Nephron progenitor cell (in vitro differentiated cells): Measurements from ENCODE around the gene CDK14.
A peak's percentile ranks its signal among the peaks of the same experiment; 100 is the strongest.

Experiments
- DNase-seq: peaks from one replicate; pipeline ENCODE4 v3.0.0; 2021
- H3K27ac Mint-ChIP-seq: 2 replicates; pipeline ENCODE4 v1.8.0; 2021; ENCODE audit warnings: mild to moderate bottlenecking, moderate library complexity, mixed read lengths
- H3K27me3 Mint-ChIP-seq: 2 replicates; pipeline ENCODE4 v1.8.0; 2021; ENCODE audit warnings: mild to moderate bottlenecking, low read depth, mixed read lengths; ENCODE audit not compliant: poor library complexity
- H3K36me3 Mint-ChIP-seq: 2 replicates; pipeline ENCODE4 v1.8.0; 2021; ENCODE audit warnings: low read depth, mixed read lengths
- H3K4me1 Mint-ChIP-seq: 2 replicates; pipeline ENCODE4 v1.8.0; 2021; ENCODE audit warnings: mixed read lengths
- H3K4me3 Mint-ChIP-seq: 2 replicates; pipeline ENCODE4 v1.8.0; 2021; ENCODE audit warnings: mild to moderate bottlenecking, moderate library complexity, mixed read lengths
- H3K9me3 Mint-ChIP-seq: 2 replicates; pipeline ENCODE4 v1.8.0; 2021; ENCODE audit warnings: mild to moderate bottlenecking, moderate library complexity, mixed read lengths
- TF ChIP-seq, protein P1 (sequence below): fragments of 200-600 bp; sonication (generic); IDR thresholded peaks from 2 replicates; pipeline ENCODE4 v1.5.0; 2021; ENCODE audit warnings: antibody characterized with exemption

CDK14 gene

GRCh38 chr7:90671571-90671970, 75.5 kb downstream of the CDK14 start:
- Mint-ChIP-seq H3K27me3 (no peaks in the 10 kb centered on the region), H3K36me3 (peaks cover 10% of the 10 kb centered on the region), H3K9me3 (no peaks in the 10 kb centered on the region), H3K27ac (no peak overlapping the region), H3K4me1 (peaks cover 11% of the 10 kb centered on the region), H3K4me3 (no peak overlapping the region)
- TF ChIP-seq, protein P1, sequence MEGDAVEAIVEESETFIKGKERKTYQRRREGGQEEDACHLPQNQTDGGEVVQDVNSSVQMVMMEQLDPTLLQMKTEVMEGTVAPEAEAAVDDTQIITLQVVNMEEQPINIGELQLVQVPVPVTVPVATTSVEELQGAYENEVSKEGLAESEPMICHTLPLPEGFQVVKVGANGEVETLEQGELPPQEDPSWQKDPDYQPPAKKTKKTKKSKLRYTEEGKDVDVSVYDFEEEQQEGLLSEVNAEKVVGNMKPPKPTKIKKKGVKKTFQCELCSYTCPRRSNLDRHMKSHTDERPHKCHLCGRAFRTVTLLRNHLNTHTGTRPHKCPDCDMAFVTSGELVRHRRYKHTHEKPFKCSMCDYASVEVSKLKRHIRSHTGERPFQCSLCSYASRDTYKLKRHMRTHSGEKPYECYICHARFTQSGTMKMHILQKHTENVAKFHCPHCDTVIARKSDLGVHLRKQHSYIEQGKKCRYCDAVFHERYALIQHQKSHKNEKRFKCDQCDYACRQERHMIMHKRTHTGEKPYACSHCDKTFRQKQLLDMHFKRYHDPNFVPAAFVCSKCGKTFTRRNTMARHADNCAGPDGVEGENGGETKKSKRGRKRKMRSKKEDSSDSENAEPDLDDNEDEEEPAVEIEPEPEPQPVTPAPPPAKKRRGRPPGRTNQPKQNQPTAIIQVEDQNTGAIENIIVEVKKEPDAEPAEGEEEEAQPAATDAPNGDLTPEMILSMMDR = no peak
- DNase-seq = no peak

DNA sequence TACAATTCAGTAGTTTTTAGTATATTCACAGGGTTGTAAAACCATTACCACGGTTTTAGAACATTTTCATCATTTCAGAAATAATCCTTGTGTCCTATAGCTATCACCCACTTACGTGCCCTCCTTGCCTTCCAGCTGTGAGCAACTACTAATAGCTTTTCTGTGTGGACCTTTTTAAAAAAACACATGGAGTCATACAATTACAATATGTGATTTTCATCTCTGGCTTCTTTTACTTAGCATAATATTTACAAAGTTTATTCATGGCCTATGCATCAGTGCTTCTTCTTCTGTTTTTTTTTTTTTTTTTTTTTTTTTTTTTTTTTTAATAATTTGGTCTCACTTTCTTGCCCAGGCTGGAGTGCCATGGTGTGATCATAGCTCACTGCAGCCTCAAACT, 76.1 kb downstream of the CDK14 start:
- H3K36me3 Mint-ChIP-seq = peaks cover 10% of the 10 kb centered on the region
- H3K27ac Mint-ChIP-seq = no peak overlapping the region
- no peaks in the 10 kb centered on the region for H3K9me3 Mint-ChIP-seq
- TF ChIP-seq, protein P1 = no peak
- H3K4me3 Mint-ChIP-seq = no peak overlapping the region
- no peak for DNase-seq
- peaks cover 13% of the 10 kb centered on the region for H3K4me1 Mint-ChIP-seq
- no peaks in the 10 kb centered on the region for H3K27me3 Mint-ChIP-seq

DNA sequence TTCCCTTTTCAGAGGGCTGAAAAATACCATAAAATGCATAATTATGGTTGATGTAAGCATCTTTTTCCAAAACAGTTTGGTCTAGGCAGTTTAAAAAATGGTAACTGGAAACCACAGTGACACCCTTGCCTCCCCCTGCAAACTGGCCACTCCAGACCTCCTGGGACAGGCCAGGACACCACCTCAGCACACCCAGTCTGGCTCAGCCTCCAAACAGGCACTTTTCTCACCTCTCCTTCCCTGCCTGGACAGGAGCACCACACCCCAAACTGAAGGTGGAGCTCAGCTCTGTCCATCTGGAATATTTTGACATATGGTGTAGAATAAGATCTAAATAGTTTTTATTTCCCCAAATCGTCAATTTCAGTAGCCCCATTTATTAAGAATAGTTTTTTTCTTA, 78.5 kb downstream of the CDK14 start:
- no peak overlapping the region for H3K27ac Mint-ChIP-seq
- no peak overlapping the region for H3K4me3 Mint-ChIP-seq
- no peaks in the 10 kb centered on the region for H3K27me3 Mint-ChIP-seq
- TF ChIP-seq, protein P1 = no peak
- H3K36me3 Mint-ChIP-seq = peaks cover 8% of the 10 kb centered on the region
- no peaks in the 10 kb centered on the region for H3K9me3 Mint-ChIP-seq
- peaks cover 24% of the 10 kb centered on the region for H3K4me1 Mint-ChIP-seq
- no peak for DNase-seq

- H3K4me1 Mint-ChIP-seq = peaks cover 24% of the 10 kb centered on the region
- no peak overlapping the region for H3K4me3 Mint-ChIP-seq
- no peaks in the 10 kb centered on the region for H3K9me3 Mint-ChIP-seq
- H3K27me3 Mint-ChIP-seq = no peaks in the 10 kb centered on the region
- no peak overlapping the region for H3K27ac Mint-ChIP-seq
- DNase-seq = no peak
- TF ChIP-seq, protein P1 = no peak
- no peaks in the 10 kb centered on the region for H3K36me3 Mint-ChIP-seq
Observed at GRCh38 chr7:90675982-90676381, 79.9 kb downstream of the CDK14 start.

- Mint-ChIP-seq H3K4me3 (no peak overlapping the region), H3K4me1 (peaks cover 24% of the 10 kb centered on the region), H3K27me3 (no peaks in the 10 kb centered on the region), H3K27ac (peak overlapping the region; percentile 49), H3K36me3 (no peaks in the 10 kb centered on the region), H3K9me3 (no peaks in the 10 kb centered on the region)
- DNase-seq = no peak
- TF ChIP-seq, protein P1 = no peak
Observed at GRCh38 chr7:90677486-90678404, 81.6 kb downstream of the CDK14 start.

GRCh38 chr7:90678986-90679385, 82.9 kb downstream of the CDK14 start:
- H3K36me3 Mint-ChIP-seq = no peaks in the 10 kb centered on the region
- H3K27me3 Mint-ChIP-seq = no peaks in the 10 kb centered on the region
- H3K27ac Mint-ChIP-seq = no peak overlapping the region
- no peak for DNase-seq
- TF ChIP-seq, protein P1 = no peak
- H3K4me3 Mint-ChIP-seq = no peak overlapping the region
- H3K4me1 Mint-ChIP-seq = peaks cover 23% of the 10 kb centered on the region
- no peaks in the 10 kb centered on the region for H3K9me3 Mint-ChIP-seq
